Measurements from ENCODE around the gene GBF1. TPM values are rescaled to one million over a fixed set of nuclear protein-coding genes. Genes with fewer than 3 reads are reported as not detected.

Gene GBF1
- polyA plus RNA-seq, 1 of the 3 experiments (the other 2 are of a cell fraction), result 12.3 TPM

- H3K4me2 ChIP-seq, result no peak overlapping the region
- no peak overlapping the region for H3K4me3 ChIP-seq (ENCODE audit: low read depth in 2 of 2, low read length in 1 of 2)
- no peaks in the 10 kb centered on the region for H3K27me3 ChIP-seq (ENCODE audit: insufficient read depth)
- no peak overlapping the region for H3K27ac ChIP-seq (ENCODE audit: low read depth in 2 of 2, low read length in 1 of 2)
- H3K36me3 ChIP-seq (replicated peaks in 1 of 2; ENCODE audit: control insufficient read depth in 1 of 2, insufficient read depth in 2 of 2, low read length in 1 of 2), result peaks cover 71 to 74% of the 10 kb centered on the region in 2 experiments
- no peak overlapping the region for H2AFZ ChIP-seq (ENCODE audit: low read depth)
- no peaks in the 10 kb centered on the region for H3K9me2 ChIP-seq
- no peaks in the 10 kb centered on the region for H3K9me3 ChIP-seq
- POLR2A ChIA-PET, result no interaction called here
- no peaks in the 10 kb centered on the region for H3F3A ChIP-seq (replicated peaks; ENCODE audit: insufficient read depth)
- no peaks in the 10 kb centered on the region for H3K4me1 ChIP-seq (ENCODE audit: control insufficient read depth in 1 of 2, insufficient read depth in 2 of 2, low read depth in 1 of 2, low read length in 1 of 2)
- WGBS (ENCODE audit: low lambda C conversion rate), result 87% methylated on average over 3 of the region's 3 CpGs
- CTCF ChIA-PET, result interaction anchor here (0.7 to 9.6 kb wide), 6 partner anchors 15 to 141 kb away, joined by 3 to 67 read pairs (median 6); no protein-coding TSS in a partner anchor
- no peak for TF ChIP-seq EZH2phosphoT487 (IDR thresholded peaks at IDR 0.05; ENCODE audit: borderline replicate concordance, low read depth)
- no peak for TF ChIP-seq TEAD4 (IDR thresholded peaks at IDR 0.05; ENCODE audit: borderline replicate concordance, insufficient read depth)
- TF ChIP-seq CTCF (IDR thresholded peaks at IDR 0.05), result no peak
- TF ChIP-seq GABPA (IDR thresholded peaks at IDR 0.05; ENCODE audit: low read depth), result no peak
- TF ChIP-seq USF1 (IDR thresholded peaks at IDR 0.05; ENCODE audit: borderline replicate concordance, low read depth), result no peak
- no peak for TF ChIP-seq RCOR1 (IDR thresholded peaks at IDR 0.05; ENCODE audit: low read length)
- no peak for TF ChIP-seq FOXJ3 (CRISPR knock-in tag; IDR thresholded peaks at IDR 0.05)
- TF ChIP-seq RFX5 (IDR thresholded peaks at IDR 0.05; ENCODE audit: low read length), result no peak
- no peak for TF ChIP-seq TAF1 (IDR thresholded peaks at IDR 0.05; ENCODE audit: borderline replicate concordance, low read depth, low read length)
- no peak for TF ChIP-seq USF2 (IDR thresholded peaks at IDR 0.05; ENCODE audit: borderline replicate concordance, low read depth, low read length)
- no peak for TF ChIP-seq GATA2 (CRISPR knock-in tag; IDR thresholded peaks at IDR 0.05)
- TF ChIP-seq SIN3A (IDR thresholded peaks at IDR 0.05; ENCODE audit: borderline replicate concordance, low read depth, low read length), result no peak
- TF ChIP-seq MEF2A (IDR thresholded peaks at IDR 0.05; ENCODE audit: borderline replicate concordance, low read depth), result no peak
- no peak for TF ChIP-seq POLR2AphosphoS5 (IDR thresholded peaks at IDR 0.05; ENCODE audit: low read depth, low read length)
- no peak for TF ChIP-seq MAX (IDR thresholded peaks at IDR 0.05; ENCODE audit: low read depth)
- TF ChIP-seq SMC3 (IDR thresholded peaks at IDR 0.05; ENCODE audit: low read depth, low read length), result no peak
- H4K20me1 ChIP-seq (ENCODE audit: insufficient read depth), result no peaks in the 10 kb centered on the region
- no peaks in the 10 kb centered on the region for H3K79me2 ChIP-seq (ENCODE audit: insufficient read depth)
- H3K9ac ChIP-seq, result no peak overlapping the region
- no peak for DNase-seq
Observed at GRCh38 chr10:102368077-102368476, 122.7 kb downstream of the GBF1 start.
